H1 (cell line): Measurements from ENCODE around the gene STX10. TPM values are rescaled to one million over a fixed set of nuclear protein-coding genes. Genes with fewer than 3 reads are reported as not detected.

ENCODE experiments used
- CBX5 ChIP-seq: fragments of 300-800, 300-1000 bp; sonication (generic); IDR thresholded peaks from 2 replicates; pipeline ENCODE4 v1.7.1; 2016; ENCODE audit warnings: antibody characterized with exemption, low read length, low read depth
- CHD7 ChIP-seq: fragments of 300-600 bp; sonication (generic); IDR thresholded peaks from 2 replicates; pipeline ENCODE4 v1.7.1; 2012; ENCODE audit warnings: low read length, moderate library complexity, mild to moderate bottlenecking, inconsistent platforms; ENCODE audit not compliant: insufficient replicate concordance
- CTBP2 ChIP-seq: IDR thresholded peaks from 2 replicates; pipeline ENCODE4 v1.7.0; 2011; ENCODE audit warnings: borderline replicate concordance, mild to moderate bottlenecking, moderate library complexity, mixed read lengths, low read length; ENCODE audit not compliant: insufficient read depth, insufficient read length
- EGR1 ChIP-seq: IDR thresholded peaks from 2 replicates; pipeline ENCODE4 v1.6.1; 2011; ENCODE audit warnings: low read depth, low read length, borderline replicate concordance
- FOSL1 ChIP-seq: IDR thresholded peaks from 2 replicates; pipeline ENCODE4 v1.6.1; 2011; ENCODE audit warnings: mild to moderate bottlenecking, low read depth, low read length, moderate library complexity; ENCODE audit not compliant: insufficient read depth
- KDM1A ChIP-seq: fragments of 200-600, 300-600 bp; sonication (generic); IDR thresholded peaks from 2 replicates; pipeline ENCODE4 v1.7.1; 2016; ENCODE audit warnings: mild to moderate bottlenecking, low read length, borderline replicate concordance
- PHF8 ChIP-seq: fragments of 200-600 bp; sonication (generic); conservative IDR thresholded peaks from 2 replicates; pipeline ENCODE4 v1.7.1; 2012; ENCODE audit warnings: low read depth, mild to moderate bottlenecking, inconsistent platforms, low read length, moderate library complexity
- RXRA ChIP-seq: IDR thresholded peaks from 2 replicates; pipeline ENCODE4 v1.6.1; 2011; ENCODE audit warnings: low read depth, mild to moderate bottlenecking, low read length, moderate library complexity; ENCODE audit not compliant: insufficient read depth
- USF2 ChIP-seq: IDR thresholded peaks from 2 replicates; pipeline ENCODE4 v1.6.1; 2011; ENCODE audit warnings: low read length, improper control_type of control experiment
- polyA plus RNA-seq, 7 experiments: library from polyadenylated mRNA; depleted of rRNA in 3 of 7; stranded (reverse) in 5 of 7; unstranded in 2 of 7; fragments of >200 nt in 5 of 7; fragments of 200-250 nt in 2 of 7; gene quantifications; 1 replicate in 5 of 7; 2 replicates in 1 of 7; 4 replicates in 1 of 7; pipeline versions ENCODE4 v1.2.1 to v1.2.3, GENCODE V29; 2011 to 2013; ENCODE audit warnings: missing spikeins in 2 of 7, mixed read lengths in 2 of 7
- total RNA-seq: library from RNA; stranded (reverse); fragmentation: NEBNext Ultra II Directional; extraction: Animal tissue kit (Norgen Biotek cat#: 25700); gene quantifications from 2 replicates; pipeline ENCODE4 v1.2.1, GENCODE V29; 2021

The STX10 gene
- total and polyA plus RNA-seq, 2 of the 8 experiments (the other 6 are each of a cell fraction or from before 2014, with no cell fraction given), result 53.0 to 80.1 TPM

DNA sequence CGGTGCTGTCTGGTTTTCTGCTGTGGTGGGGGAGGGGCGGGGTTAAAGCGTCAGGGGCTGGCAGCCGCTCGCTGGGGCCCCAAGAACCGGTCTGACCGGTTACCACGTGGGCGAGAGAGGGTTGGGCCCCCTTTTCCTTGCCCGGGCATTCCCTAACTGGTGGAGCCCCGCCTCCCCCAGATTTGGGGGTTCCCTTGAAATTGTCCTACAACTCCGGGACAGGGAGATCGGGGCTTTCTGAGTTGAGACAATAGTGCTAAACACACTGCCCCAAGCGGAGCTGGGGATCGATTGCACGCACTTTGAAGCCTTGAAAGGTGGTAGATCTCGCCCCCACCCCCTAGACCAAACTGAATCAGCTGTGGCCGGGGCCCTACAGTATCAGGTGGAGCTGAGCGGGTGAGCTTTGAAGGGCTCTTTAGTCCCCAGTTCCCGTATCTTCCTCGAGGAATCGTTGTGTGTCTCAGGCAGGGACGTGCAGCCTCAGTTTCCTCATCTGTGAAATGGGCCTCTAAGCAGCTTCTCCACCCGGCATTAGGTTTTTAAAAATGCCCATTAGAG, 4.8 kb upstream of the STX10 start (continued):
- TF ChIP-seq CHD7, result no peak
- peak; percentile 74 for TF ChIP-seq USF2
- no peak for TF ChIP-seq FOSL1
- no peak for TF ChIP-seq RXRA
- peak; percentile 99 for TF ChIP-seq KDM1A
- TF ChIP-seq CTBP2, result peak; percentile 28
- TF ChIP-seq EGR1, result no peak; the same call in 1 of the 2 replicates
- no peak for TF ChIP-seq PHF8
- no peak for TF ChIP-seq CBX5
